Activated CD4-positive, CD25-positive, alpha-beta regulatory T cell treated with anti-CD3 and anti-CD28 coated beads, Interleukin-2, amount 50 U/mL, for 24 hours (primary cell): ENCODE results near the gene MSI2.
"Not testable (repeated sequence)": the region's sequence is repeated elsewhere in the genome, so short reads cannot be mapped to it uniquely, and the experiment has no call there.

Experiments used
- ATAC-seq, 2 donors: fragments of 150-1000 bp; cut with Tn5 transposase; one replicate each; pipeline ENCODE4 v1.10.0; 2021; ENCODE audit warnings: mild to moderate bottlenecking in 1 of 2, moderate library complexity in 1 of 2

MSI2 gene

DNA sequence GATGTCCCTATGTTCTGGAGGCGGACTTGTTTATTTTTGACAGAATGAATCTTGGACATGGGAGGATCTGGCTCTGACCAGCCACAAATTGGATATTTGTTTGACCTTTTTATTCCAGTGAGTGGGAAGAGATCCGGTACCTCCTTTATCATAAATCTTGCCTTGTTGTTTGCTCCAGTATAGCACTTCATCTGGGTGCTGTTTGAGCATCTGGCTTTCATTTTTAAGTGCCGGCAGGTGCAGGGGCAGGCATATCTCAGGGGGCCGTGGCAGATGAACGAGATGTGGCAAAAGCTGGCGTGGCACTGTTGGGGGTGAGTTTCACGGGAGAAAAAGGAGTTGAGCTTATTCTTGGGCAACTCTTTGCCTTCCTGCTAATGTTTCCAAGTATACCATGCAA is 37.8 kb downstream of the MSI2 start:
- no peak for ATAC-seq

DNA sequence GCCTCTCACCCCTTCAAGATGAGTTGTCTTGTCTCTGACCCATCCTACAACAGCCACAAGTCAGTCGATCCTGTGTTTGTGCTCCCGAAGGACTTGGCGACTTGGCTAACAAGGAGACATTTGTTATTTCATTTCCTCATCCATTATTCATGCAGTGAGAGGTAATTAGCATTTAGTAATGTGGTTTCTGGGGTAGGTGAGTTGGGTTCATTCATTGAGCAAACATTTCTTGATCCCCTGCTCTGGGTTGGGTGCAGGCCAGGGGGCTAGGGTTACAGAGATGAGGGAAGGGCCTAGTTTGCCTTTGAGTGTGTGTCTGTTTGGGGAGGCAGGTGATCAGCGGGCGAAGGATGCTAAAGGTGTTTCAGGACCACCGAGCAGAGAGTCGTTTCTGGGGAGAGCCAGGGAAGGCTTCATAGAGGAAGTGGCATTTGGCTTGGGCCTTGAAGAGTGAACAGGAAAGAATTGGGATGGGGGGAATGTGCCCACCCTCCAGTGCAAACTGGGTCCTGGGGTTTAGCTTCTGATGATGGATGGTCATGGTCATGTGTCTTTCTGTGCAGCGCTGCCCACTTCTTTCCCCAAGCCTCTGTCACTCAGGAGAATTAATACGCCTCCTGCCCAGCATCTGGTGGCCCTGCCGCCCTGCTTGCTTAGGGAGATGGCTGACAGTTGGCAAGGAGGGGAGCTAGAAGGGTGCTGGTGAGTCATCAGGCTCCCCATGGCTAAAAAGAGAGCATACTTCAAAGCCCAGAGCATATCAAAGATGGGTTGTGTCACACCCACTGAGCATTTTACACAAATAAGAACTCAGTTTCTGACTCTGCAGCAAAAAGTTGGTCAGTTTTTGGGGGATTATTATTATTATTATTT is 38.5 kb downstream of the MSI2 start:
- ATAC-seq, result peak; percentile 84 to 87

DNA sequence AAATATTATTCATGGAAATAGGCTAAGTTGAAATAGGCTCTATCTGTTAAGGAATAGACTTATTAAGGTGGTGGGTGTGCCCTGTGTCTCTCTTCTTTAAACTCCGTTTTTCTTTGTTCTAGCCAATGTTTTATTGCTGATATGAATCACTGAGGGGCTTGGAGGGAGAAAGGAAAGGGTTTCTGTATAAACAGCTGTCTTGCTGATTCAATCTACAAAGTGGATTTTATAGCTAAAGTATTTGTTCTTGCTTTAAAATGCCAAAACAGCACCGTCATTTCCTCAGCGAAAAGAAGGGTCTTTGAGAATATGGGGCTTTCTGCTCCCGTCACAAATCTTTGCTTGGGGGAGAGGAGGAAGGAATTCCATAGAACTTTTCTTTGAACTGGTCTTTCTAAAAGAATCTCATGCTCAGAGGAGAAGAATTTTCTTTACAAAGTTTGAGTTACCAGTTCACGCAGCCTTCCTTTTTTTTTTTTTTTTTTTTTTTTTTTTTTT is 39.3 kb downstream of the MSI2 start:
- no peak for ATAC-seq

DNA sequence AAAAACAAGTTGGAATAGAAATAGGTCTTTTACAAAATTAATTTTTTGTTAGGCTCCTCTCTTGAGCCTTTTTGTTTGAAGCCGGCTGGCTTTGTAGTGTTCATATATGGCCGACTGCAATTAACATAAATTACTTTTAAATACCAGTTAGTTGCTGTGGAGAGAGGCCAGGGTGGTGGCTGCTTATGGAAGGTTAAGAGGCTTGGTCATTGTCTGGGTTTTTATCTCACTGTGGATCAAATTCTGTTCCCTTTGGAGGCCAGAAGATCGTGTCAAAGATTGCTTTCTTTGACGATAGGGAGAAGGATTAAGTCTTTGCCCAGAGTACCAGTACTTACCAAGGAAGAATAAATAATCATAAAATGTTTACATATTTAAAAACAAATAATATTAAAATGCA is 39.9 kb downstream of the MSI2 start:
- ATAC-seq, result no peak

DNA sequence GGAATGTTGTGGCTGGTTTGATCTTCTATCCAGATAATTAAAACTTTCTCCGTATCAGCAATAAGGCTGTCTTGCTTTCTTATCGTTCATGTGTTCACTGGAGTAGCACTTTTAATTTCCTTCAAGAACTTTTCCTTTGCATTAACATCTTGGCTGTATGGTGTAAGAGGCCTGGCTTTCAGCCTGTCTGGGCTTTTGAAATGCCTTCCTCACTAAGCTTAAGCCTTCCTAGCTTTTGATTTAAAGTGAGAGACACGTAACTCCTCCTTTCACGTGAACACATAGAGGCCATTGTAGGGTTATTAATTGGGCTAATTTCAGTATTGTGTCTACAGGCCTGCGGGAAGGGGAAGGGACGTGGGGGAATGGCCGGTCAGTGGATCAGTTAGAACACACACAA is 42.9 kb downstream of the MSI2 start:
- no peak for ATAC-seq

DNA sequence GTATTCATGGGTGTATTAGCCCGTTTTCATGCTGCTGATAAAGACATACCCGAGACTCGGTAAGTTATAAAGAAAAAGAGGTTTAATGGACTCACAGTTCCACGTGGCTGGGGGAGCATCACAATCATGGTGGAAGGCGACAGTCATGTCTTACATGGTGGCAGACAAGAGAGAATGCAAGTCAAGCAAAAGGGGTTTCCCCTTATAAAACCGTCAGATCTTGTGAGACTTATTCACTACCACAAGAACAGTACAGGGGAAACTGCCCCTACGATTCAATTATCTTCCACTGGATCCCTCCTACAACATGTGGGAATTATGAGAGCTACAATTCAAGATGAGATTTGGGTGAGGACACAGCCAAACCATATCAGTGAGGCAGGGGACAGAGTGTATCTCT is 44.3 kb downstream of the MSI2 start:
- not testable (repeated sequence) for ATAC-seq

DNA sequence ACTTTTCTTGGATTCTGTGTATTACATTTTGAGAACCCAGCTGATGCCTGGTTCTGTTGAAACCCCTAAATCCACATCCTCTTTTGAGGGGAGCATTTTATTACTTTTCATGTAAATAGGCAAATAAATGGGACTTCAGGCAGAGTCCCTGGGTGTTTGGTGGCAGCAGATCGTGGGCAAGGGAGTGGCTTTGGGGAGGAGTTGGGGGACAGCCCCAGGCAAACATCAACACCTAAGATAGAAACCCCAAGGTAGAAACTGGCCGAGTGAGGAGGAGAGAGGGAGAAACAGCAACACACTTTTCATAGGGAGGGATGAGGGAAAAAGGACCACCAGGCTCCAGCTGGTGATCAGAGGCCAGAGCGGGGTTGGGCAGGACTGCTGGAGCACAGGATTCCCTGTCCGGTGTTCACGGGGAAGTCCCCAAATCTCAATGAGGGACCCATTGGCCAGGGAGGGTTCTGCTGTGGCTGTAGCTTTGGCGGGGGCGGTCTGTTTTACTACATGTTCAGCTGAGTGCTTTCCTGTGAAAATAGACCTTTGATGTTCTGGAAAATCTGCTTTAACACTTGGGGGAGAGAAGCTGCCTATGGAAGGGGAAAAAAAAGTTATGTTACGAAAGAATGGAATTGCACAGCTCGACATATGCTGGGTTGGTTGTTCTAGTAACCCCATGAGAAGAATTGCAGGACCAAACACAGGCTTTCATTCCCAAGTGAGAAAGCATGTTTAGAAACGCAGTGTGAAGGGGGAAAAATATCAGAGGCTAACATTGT is 46.6 kb downstream of the MSI2 start:
- no peak for ATAC-seq

DNA sequence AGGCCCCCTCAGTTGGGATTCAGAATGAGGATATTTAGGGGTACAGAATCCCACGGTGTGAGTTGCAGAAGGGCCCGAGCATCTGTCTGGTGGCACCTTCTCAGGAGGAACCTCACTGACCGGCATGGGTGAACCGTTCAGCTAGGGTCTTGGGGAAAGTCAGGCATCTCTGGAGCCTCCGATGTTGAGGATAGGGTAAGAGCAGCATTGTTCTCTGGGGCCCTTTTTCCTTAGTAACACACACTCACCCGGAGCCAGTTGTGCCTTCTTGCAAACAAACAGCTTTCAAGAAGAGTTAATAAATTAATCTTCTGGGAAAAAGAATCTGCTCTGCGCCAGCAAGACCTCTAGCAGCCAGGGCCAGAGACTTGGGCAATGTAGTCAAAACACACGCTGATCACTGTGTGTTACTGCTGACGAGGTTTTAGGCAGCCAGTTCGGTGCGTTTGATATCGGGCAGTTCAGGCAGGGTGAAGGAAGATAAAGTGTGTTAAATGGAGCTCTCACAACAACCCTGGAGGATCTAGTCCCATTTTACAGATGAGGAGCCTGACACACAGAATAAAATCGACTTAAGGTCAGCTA is 48.9 kb downstream of the MSI2 start:
- no peak for ATAC-seq

DNA sequence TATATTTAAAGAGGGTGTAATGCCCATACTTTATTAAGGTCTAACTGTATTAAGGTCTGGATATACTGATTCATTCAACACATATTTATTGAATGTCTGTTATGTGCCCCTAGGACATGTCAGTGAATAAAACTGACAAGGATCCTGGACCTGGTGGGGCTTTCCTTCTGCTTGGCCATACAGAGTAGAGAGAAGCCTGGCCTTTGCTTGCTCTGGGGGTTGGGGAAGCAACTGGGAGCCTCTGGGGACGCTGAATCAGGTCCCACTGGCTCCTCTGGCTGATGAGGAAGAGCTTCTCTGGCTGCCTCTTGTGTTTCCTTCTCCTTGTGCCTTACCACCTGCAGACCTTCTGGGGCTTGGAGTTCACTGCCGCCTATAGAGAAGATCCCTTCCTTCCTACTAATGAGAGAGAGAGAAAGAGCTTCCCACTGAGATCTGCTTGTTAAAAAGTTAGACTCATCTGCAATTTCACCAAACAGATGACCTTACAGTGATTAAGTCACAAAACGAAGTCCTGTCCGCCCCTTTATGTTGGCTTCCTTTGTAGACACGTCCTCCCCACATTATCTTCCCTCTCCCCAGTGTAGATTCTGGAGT is 49.7 kb downstream of the MSI2 start:
- no peak for ATAC-seq

DNA sequence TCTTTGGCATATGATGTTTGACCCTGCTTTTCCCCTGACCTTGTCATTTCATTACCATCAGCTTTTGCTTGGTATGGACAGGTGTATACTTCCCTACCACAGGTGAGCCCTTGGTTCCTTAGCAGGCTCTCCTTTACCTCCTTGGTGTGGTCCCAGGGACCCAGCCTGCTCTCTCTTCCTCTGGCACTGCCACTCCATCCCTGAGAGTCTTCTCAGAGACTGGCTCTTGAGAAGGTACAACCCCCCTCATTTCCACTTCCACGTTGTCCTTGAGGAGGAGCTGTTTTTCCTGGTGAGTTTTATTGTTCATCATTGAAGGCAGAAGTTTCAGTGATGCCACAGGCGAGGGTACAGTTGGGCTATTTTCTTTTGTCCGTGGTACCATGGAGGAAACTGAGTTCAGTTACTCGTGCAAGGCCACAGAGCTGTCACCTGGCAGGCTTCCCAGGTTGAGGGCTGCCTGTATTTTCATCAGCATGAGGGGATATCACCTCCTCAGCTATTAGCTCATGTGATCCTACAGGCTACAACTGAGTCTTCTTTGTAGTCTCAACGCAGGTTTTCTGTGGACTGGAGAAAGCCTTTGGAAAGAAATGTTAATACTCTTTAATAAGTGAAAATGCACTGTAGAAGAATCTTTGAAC is 52.3 kb downstream of the MSI2 start:
- no peak for ATAC-seq

DNA sequence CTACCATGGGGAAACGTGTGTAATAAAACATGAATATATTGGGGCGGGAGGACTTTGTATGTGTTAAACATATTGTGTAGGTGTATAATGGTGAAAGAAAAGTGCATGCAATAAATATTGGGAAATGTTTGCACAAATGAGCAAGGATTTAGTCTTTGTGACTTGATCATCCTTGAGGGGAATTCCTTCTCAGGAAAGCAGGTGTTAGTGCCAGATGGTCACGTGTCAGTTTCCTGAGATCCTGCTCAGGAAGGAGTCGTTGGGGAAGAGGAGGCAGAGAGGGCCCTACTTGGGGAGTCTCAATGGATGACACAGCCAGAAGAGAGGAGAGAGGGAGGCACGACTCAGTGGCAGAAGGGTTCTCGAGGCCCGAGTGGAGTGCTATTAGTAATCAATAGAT is 53.2 kb downstream of the MSI2 start:
- ATAC-seq, result no peak

DNA sequence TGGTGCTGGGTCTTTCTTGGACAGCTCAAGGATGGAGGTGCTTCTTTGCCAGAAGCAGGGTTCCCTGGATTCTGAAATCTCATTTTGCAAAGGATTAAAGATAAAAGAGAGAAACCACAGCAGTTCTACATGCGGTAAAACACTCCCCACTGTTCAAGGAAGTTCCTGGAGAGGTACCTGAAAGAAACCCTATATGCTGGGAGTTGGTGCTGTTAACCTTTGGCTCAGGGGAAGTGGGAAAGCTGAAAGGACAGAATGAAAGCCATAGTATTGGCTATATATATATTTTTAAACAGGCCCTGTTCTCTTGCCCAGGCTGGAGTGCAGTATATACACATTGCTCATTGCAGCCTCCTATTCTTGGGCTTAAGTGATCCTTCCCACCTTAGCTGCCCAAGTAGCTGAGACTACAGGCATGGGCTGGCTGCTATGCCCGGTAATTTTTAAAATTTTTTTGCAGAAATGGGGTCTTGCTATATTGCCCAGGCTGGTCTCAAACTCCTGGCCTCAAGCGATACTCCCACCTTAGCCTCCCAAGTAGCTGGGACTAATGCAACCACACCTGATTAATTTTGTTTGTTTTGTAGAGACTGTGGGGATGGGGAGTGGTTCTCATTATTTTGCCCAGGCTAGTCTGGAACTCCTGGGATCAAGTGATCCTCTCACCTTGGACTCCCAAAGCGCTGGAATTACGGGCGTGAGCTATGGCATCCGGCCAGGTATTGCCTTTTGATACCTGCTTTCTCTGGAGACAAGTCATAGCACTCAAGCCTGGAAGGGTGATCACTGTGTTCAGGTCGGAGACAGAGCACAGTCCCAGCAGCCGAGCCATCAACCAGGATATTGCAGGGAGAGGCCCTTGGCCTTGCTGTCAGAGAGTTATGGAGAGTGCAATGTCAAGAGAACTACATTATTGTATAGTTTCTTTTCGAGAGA is 55.2 kb downstream of the MSI2 start:
- ATAC-seq, result no peak

DNA sequence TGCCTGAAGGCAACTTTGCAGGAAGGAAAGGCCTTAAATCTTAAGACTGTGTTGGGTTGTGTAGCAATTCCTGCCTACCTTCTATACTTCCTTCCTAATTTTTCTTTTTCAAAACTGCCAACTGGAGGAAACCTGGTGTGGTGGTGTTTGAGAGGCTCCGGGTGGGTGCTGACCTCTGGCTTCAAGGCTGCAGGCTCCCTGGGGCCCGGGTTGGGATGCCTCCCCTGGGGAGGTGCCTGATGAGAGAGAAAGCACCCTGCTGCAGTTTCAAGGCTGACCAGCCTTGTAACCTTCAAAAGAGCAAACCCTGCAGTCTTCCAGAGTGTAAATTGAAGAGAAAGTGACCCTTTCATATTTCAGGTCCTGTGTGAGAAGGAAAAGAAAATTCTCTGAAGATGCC is 55.9 kb downstream of the MSI2 start:
- ATAC-seq, result no peak

DNA sequence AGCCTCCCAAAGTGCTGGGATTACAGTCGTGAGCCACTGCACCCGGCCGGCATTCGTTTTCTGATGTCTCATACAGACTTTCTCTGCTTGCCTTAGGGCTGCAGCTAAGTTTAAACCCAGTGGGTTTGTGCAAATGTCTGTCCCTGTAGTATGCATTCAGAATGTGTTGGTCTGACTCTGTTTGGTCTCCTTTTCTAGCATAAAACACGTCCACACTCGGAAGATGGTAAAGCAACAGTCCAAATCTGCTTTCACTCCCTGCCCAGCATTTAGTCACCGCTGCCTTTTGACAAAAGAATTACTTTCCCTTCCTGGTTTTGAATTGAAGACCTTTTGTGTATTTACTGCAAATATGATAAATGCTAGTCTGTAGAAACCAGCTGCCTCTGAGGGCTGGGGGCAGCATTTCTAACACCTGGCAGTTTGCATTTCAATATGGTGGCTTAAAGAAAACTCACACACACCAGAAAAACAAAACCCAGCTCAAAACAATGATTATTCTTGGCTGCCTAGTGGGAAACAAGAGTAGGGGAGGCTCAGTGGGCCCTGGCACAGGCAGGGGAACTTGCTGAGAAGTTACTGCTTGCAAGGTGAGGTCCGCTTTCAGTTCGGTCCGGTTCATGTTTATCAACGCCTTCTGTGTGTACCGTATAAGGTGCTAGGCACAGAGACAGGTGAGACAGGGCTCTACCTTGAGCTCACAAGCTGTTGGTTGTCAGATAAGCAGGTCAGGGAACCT is 56.9 kb downstream of the MSI2 start:
- no peak for ATAC-seq

DNA sequence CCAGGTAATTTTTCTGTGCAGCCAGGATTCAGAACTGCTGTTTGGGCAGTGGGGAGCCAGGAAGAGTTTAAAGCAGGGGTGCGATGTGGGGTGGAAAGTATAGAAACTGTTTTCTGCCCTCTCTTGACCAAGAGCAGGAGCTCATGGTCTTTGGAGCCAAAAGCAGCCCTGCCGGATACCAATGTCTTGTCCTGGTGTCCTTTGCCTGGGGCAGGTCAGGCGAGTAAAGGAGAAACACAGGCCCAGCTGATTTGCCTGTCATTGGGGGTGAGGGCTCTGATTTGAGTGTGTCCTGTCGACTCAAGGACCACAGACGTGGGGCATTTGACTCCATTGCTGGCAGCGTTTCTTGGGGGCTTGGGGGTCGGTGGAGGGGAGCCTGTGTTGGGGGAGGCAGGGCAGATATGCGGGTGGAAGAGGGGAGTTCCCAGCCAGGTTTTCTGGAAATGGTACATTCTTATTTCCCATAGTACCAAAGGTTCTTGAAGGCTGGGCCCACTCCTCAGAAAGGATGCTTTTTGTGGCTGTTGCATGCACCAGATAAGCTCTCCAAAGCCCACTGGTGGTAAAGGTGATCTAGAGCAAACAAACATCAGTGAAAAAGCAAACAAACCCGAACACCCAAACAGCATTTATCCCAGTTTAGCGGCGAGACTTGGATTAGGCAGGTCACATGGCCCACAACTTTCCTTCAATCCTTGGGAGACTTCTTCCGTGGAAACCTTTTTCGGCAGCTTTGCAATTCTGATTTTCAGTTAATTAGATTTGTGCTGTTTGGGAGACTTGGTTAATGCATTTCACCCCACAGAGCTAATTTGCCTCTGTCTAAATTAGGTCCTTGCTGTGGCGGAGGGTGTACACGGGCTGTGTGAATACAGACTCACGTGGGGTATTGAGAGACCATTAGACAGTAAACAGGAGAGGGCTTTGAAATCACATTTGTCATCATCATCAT is 59.0 kb downstream of the MSI2 start:
- ATAC-seq, result no peak

DNA sequence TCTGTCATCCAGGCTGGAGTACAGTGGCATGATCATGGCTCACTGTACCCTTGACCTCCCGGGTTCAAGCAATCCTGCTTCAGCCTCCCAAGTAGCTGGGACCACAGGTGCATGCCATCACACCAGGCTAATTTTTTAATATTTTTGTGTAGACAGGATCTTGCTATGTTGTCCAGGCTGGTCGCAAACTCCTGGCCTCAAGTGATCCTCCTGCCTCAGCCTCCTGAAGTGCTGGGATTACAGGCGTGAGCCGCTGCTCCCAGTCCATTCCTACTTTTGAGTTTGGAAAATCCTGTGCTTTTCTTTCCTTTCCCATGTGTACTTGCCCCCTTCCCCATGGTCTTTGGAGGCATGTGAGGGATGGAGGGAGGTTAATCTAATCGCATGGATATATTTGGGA is 60.0 kb downstream of the MSI2 start:
- no peak for ATAC-seq

DNA sequence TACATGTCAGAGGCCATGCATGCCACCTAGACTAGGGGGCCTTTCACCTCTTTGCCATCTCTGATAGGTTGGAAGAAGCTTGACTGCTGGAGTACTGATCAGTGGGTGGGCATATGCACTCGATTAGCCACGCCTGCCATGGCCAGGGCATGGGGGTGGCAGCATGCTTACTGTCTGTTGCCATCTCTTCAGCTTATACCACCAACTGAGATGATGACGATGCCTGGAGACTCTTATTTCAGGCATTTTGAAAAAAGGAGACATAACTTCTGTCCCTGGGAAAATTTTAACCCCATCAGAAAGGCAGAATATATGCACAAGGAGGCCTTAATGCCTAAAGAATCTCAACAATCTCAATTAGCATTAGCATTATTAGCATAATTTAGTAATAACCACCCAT is 60.8 kb downstream of the MSI2 start:
- ATAC-seq, result no peak

DNA sequence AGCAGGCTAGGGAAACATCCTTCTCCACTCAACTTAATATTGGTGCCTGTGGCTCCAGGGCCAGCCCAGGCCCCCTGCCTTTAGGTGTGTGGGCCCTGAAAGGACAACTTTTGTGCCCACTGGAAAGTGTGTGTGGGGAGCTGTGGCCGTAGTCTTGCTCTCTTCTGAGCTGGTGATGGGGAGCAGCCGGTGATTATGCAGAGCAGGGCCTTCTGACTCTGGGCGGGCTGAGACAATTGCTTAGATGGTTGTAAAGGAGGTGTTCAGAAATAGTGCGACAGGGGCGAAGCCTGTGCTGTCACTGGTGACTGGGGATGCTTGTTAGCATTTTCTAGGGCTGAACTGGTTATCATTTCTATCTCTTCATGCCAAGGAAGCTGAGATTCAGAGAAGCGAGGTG is 62.6 kb downstream of the MSI2 start:
- no peak for ATAC-seq

DNA sequence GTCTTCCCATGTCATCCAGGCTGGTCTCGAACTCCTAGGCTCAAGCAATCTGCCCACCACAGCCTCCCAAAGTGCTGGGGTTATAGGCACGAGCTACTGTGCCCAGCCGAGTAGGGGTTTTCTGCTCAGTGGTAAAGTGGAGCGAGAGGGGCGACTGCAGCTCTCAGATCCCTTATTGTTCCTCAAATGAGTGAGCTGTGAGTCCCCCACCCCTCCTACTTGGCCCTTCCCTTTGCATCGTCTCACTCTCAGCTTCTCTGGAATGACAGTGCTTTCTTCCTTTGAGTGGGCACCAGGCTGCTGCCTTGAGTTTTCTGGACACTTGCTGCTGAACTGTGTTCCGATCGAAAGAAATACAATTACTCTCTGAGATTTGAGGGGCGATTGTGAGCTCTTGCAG is 63.5 kb downstream of the MSI2 start:
- ATAC-seq, result no peak

DNA sequence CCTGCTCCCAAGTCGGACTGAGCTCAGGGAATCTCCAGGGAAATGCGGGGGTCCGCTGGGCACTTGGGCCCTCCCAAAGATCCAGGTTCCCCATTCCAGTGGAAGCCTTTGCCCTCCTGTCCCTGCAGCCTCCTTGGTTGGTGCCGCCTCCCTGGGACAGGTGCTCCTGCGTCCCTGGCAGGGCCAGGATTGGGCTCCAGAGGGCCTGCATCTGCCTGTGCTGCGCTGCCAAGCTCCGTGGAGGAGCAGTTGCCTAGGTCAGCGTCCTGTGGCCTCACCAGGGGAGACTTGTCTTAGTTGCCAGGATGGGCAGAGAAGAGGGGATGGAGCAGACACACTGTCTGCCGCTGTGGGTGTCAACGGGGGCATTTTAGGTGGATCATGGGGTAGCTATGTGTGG is 67.1 kb downstream of the MSI2 start:
- no peak for ATAC-seq
